HG03280 (cell line): ENCODE measurements around the gene MOGAT2.
"Not testable (repeated sequence)": the region's sequence is repeated elsewhere in the genome, so short reads cannot be mapped to it uniquely, and the experiment has no call there.

Experiments used
- ATAC-seq: cut with Tn5 transposase; IDR thresholded peaks from one replicate; pipeline ENCODE4 v1.9.1; 2021; ENCODE audit warnings: mild to moderate bottlenecking, moderate library complexity; ENCODE audit not compliant: unreplicated experiment

Gene MOGAT2

DNA sequence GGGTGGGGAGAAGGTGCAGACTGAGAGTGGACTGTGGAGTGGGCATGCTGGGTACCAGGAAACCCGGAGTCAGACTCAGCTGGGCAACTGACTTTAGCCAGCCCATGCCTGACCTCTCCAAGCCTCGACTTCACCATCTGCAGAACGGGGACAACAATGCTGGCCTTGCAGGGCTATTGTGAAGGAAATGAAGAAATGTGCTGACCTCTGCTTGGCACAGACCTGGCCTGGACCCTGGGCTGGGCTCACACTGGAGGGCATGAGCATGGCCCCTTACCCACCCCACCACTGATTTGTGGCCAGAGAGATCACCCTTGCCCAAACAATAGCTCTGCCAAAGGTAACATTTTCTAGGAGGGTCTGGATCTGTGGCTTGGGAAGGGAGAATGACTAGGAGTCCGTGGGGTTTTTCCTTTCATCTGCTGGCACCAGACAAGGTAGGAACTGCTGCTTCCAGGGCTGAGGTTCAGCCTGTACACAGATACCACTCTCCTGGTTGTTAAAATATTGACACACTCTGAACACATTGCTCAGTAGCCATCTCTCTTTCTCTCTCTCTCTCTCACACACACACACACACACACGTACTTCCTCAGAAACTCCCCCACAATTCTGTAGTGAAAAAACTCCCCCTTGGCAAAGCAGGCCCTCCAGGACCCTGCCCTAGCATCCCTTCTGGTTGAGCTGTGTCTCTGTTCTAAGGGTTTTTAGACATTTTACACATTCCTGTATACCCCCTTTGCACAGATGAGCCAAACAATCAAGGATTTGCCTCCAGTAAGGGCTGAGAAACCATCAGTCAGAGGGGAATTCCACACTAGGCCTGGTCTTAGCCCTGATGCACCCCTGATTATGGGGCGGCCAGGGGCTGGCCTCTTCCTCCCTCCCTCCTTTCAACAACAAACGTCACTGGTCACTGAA lies 1.0 kb downstream of the MOGAT2 start:
- ATAC-seq, result no peak

DNA sequence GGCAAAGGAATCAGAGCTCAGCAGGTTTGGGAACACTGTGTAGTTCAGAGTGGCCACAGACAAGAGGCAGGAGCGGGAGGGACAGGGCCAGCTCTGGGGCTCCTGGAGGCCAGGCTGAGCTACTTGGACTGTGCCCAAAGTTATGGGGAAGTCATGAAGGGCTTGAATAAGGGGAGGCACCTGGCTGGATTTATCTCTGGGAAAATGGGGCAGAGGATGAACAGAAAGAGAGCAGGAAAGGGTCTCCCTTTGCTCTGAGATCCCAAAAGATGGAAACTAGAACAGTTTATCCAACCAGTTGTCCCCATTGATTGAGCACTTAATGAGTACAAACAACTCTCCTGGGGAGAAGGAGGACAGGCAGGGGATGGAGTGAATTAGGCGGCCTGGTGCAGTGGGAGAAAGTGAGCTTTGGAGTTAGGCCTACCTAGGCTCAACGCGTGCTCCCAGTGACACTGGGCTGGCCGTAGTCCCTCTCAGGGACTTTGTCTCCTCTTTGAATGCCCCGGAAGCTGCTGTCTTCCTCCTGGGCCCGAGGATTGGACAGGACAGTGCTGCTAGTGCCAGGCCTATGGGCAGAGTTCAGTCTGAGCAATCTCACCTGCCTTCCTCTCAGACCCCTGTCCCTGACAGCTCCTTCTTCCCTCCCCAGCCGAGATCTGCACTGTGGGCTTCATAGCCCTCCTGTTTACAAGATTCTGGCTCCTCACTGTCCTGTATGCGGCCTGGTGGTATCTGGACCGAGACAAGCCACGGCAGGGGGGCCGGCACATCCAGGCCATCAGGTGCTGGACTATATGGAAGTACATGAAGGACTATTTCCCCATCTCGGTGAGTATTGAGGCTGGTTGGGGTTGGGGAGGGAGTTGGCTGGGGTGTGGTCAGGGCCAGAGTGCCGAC lies 2.0 kb downstream of the MOGAT2 start:
- no peak for ATAC-seq

DNA sequence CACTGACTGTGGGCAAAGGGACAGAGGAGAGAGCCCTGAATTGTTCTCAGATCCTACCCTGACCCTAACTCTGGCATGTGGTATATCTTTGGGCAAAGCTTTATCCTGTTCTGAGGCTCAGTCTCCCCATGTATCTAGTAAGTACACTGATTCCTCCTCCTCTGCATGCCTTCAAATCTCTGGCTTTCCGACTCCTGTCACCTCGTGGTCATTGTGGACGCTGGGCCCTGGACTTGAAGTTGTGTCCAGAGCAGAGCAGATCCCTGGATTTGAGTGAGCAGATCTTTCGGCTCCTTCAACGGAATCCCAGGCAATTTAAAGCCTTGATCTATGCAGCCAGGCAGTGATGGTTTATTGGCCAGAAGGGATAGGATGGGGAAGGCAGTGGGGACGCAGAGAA lies 3.0 kb downstream of the MOGAT2 start:
- no peak for ATAC-seq

DNA sequence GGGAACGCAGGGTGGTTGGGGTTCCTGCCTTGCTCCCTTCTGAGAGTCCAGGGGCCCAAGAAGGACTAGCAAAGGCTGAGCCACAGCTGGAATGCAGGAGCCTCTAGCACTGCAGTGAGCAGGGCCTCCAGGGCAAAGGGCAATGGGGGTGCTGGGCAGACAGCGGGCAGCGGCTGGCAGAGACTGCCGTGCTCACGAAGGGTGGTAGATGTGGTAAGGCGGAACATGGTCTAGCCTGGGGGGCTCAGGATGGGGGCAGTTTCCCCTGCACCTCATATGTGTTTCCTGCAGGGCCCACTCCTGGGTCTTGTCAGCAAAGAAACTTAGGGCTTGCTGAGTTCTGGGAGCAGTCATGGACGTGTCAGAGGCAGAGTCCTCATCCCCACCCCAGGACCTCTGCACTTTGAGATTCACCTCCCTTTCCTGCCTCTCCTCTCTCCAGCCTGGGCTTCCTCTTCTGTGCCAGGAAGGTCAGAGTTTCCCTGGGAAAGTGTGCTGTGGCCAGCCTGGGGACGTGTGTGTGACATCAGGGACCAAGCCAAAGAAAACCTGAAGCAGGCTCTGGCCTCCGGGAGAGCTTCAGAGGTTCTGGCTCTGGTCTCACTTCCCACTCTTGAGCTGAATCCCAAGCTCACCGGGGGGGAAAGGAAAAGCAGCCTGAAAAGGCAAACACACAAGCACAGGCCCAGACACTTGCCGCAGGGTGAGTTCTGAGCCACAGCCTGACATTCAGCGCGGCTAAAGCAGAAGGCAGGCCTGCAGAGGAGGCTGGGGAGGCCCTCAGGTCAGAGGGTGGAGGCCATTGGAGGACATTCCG lies 4.4 kb downstream of the MOGAT2 start:
- ATAC-seq, result no peak

DNA sequence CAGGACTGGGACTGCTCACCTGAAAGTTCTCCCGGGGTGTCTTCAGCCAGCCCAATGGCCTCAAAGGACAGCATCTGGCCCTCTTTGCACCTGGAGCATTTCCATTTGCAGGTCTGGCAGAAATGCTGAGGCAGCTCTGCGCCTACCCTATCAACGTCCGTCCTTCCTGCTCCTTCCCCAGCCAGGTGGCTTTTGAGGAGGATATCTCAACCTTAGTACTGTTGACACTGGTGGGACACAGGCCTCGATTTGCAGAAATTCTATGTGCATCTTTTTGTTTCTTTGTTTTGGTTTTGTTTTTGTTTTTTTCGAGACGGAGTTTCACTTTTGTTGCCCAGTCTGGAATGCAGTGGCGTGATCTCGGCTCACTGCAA lies 5.0 kb downstream of the MOGAT2 start:
- no peak for ATAC-seq

DNA sequence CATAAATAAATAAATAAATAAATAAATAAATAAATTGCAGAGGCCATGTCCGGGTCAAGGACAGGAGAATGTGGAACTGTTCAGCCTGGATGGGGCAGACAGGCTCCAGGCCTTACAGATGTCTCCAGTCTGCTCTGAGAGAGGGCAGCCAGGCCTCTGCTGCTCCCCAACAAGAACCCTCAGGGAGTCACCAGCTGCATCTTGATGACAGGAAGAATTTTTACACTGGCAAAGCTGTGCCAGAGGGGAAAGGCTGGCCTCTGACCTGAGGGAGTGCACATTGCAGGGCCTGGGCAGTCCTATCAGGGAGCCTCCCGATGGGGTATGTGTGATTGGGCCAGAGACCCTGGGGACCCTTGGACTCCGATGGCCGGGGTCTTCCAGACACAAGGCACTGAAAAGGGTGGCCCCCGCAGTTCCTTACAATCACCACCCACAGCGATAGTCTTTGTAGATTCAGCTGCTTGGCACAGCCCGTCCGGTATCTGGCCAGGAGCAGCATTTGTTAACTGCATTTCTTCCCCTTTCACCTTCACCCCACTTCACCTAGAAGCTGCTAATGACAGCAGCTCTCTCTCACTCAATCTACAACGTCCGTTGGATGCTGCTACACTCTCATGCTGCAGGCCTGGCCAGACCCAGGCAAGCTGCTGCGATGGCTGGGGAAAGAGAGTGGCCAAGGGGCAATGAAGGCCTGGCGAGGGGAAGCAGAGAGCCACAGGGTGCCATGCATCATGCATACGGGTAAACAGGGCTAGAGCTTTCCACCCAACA lies 8.1 kb downstream of the MOGAT2 start:
- no peak for ATAC-seq

DNA sequence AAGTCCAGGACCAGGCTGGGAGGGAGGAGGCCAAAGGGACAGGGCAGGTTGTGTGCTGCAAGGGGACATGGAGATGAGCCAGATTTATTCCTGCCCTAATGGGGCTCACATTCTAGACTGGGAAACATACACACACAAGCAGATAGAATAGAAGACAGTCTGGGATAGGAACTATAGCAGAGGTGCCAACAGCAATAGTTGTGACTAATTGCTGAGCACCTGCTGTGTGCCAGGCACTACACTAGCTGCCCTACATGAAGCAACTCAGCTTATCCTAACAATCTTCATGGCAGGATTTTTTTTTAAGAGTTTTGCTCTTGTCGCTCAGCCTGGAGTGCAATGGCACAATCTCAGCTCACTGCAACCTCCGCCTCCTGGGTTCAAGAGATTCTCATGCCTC lies 11.4 kb downstream of the MOGAT2 start:
- no peak for ATAC-seq

DNA sequence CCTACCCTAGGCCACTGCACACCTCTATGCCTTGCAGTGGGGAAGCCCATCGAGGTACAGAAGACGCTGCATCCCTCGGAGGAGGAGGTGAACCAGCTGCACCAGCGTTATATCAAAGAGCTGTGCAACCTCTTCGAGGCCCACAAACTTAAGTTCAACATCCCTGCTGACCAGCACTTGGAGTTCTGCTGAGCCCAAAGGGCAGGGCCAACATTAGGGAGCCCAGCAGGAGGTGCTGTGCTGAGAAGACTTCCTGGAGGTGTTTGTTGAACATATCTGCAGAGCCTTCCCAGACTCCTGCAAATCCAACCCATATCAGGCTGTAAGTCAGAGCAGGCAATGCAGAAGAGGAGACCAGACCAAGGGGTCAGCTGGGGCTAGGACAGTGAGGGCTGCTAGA lies 13.5 kb downstream of the MOGAT2 start:
- no peak for ATAC-seq

DNA sequence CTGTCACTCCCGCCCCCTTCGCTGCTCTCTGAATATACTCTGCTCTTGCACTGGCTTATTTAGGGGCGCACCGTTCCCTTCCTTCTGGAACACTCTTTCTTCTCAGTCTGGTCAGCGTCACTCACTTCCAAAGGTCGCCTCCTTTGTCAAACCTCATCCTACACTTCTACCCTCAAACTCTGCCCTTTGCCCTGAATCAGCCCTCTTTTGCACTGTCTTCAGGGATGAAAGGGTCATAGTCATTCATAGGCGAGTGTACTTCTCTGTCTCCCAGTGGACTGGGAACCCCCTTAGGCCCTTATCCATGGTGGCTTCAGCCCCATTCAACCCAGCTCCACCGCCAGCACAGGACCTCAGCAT lies 15.4 kb downstream of the MOGAT2 start:
- no peak for ATAC-seq

DNA sequence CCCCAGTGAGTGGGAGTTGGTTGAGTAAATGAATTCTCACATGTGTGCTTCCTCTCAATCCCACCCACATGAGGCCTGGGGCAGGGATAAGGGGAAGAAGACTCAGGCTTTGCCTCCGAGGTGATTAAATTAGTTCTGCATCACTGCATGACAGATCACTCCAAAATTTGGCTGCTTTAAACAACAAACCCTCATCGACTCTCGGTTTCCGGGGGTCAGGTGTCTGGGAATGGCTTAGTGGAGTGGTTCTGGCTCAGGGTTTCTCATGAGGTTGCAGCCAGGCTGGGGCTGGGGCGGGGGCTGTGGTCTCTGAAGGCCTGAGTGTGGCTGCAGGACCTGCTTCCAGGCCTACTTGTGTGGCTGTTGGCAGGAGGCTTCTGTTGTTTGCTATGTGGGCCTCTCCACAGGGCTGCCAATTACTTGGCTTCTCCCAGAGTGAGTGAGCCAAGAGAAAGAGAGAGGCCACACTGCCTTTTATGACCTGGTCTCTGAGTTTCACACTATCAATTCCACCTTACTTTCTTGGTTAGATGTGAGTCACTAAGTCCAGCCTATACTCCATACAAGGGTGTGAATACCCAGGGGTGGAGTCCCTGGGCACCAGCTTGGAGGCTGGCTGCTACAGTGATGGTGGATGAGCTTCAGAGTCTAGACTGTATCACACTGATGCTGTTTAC lies 15.9 kb downstream of the MOGAT2 start:
- ATAC-seq, result no peak

DNA sequence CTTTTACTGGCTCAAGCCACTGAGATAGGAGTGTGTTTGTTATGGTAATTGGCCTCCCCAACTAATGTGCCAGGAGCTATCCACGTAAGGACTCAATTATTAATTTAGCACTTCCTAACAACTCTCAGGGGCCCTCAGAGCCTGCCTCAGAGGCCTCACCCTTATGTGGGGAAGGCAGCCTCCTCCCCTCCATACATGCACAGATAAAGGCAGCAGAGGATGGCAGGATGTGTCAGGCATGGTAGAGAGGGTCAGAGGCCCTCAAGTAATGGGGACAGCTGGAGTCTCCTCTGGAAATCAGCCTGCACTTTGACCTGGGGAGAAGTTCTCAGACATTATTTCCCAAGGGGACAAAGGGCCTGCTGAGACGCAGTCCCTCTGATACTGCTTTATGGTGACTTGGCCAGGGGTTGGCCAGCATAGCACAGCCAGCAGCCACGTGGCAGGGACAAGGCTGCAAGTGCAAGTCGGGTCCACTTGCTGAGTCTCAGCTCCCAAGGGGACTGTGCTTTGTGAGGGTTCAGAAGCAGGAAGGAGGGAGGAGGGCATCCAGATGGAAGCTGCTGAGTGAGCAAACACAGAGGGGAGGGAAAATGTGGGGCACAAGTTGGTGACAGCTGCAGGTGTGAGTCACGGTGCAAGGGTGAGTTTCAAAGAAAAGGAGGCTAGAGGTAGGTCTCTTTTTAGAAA lies 17.0 kb downstream of the MOGAT2 start:
- no peak for ATAC-seq

DNA sequence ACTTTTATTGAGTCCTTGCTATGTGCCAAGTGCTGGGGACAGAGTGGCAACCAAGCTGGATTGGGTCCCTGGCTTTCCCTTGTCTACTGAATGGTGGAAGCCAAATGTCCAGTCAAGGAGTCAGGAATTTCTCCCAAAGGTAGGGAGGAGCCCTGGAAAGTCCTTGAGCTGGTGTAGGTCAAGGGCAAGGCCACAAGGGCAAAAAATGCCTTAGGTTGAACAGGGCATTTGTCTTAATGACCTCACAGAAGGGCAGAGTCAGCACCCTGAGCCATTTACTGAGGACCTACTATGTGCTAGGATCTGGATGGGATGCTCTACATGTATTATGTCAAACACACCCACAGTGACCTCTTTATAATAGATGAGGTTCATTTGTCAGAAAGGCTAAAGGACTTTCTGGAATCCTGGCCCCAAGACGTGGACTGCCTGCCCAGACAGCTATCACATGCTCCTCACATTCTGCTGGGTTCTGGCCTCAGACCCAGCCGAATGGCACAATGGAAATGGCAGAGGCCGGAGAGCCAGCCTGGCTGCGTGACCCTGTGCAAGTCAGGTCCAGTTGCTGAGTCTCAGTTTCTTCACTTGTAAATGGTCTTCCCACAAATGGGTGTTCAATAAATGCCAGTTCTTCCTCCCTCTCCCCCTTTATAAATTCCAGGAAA lies 17.7 kb downstream of the MOGAT2 start:
- no peak for ATAC-seq

DNA sequence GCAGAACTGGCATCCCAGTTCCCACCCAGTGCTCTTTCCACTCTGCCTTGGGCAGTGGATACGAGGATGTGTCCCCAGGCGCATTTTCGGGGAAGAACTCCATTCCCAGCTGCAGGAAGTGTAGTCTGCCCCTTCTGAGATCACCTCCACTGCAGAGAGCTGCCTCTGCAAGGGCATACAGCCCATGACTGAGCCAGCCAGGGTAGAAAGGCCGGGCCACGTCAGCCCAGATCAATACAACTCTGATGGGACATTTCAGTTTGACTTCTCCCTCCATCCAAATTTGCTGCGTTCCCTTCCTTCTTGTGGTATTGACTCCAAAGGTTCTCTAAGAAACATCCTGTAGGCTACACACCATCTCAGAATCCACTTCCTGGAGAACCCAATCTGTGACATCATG lies 19.7 kb downstream of the MOGAT2 start:
- ATAC-seq, result no peak

DNA sequence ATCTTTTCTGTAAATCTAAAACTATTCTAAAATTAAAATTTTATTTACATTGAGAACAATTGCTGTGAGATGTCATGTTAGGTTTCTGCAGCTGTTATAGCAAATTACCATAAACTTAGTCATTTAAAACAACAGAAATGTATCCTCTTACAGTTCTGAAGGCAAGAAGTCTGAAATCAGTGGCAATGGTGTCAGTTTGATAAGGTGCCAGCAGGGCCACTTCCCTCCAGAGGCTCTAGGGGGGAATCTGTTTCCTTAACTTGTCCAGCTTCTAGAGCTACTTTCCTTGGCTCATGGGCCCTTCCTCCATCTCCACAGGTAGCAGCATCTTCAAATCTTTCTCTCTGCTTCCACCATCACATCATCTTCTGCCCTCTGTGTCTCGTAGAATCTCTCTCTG lies 23.0 kb downstream of the MOGAT2 start:
- ATAC-seq, result no peak

DNA sequence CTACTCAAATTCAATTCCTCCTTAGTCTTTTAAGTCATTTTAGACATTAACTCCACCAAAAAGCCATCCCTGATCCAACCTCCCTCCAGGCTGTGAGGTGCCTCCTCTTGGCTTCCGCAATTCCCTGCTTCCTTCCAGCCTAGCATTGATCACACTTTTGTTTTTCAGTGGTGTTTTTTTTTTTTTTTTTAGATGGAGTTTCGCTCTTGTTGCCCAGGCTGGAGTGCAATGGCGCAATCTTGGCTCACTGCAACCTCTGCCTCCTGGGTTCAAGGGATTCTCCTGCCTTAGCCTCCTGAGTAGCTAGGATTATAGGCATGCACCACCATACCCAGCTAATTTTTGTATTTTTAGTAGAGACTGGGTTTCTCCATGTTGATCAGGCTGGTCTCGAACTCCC lies 25.5 kb downstream of the MOGAT2 start:
- not testable (repeated sequence) for ATAC-seq

DNA sequence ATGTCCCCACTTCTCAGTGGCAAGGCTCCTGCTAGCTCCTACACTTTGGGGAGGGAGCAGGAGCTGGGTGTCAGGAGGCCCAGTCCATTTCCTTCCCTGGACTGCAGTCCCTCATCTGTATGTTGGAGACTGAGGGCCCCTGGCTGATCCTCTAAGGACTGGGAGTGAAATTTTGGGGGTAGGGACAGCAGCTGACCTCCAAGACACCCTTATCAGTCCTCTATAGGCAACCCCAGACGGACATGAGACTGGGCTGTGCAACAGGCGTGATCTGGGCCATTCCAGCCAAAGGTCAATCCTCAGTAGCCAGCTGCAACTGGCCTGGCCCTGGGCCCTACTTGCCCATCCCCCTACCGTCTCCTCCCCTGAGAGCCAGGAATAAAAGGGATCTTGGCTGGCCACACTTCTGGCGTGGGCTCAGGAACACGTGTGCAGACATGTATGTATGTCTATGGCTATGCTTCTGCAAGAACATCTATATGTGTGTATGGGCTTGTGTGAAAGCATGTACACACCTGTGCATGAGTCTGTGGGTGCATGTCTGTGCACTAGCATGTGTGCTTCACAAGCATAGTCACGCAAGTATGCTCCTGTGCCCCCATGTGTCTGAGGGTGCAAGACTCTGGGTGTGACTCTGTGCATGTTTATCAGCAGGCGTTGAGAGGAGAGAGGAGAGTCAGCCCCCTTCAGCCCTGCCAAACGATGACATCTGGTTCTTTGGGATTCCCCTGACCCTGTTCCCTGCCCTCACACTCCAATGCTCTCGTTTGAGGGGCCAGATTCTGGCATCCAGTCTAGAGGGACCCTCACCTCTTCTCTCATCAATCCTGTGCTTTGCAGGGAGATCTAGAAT lies 26.3 kb downstream of the MOGAT2 start:
- no peak for ATAC-seq

DNA sequence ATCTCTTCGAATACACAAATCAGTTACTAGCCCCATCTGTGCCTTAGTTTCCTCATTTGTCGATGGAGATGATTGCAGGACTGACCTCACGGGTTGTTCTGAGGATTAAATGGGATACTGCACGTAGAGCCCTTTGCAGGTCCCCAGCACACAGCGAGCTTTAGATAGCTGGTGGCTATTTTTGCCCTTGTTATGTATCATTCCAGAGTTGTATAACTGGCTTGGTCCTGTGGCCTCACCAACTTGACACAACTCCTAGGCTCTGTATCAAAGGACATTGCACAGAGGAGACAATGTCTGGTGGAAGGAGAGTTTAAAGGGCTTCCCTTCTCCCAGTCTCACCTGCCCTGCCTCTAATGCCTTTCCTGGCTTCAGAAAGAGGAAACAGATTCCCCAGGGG lies 28.2 kb downstream of the MOGAT2 start:
- no peak for ATAC-seq

DNA sequence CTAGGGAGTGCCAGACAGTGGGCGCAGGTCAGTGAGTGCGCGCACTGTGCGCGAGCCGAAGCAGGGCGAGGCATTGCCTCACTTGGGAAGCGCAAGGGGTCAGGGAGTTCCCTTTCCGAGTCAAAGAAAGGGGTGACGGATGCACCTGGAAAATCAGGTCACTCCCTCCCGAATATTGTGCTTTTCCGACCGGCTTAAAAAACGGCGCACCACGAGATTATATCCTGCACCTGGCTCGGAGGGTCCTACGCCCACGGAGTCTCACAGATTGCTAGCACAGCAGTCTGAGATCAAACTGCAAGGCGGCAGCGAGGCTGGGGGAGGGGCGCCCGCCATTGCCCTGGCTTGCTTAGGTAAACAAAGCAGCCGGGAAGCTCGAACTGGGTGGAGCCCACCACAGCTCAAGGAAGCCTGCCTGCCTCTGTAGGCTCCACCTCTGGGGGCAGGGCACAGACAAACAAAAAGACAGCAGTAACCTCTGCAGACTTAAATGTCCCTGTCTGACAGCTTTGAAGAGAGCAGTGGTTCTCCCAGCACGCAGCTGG lies 31.2 kb downstream of the MOGAT2 start:
- ATAC-seq, result not testable (repeated sequence)
